ENCODE results near the gene PANK4. TPM values are rescaled to one million over a fixed set of nuclear protein-coding genes. Genes with fewer than 3 reads are reported as not detected.

Gene PANK4
- total RNA-seq, 6 donors from 2014 or later: 20.7 to 123 (median 36.9) TPM

DNA sequence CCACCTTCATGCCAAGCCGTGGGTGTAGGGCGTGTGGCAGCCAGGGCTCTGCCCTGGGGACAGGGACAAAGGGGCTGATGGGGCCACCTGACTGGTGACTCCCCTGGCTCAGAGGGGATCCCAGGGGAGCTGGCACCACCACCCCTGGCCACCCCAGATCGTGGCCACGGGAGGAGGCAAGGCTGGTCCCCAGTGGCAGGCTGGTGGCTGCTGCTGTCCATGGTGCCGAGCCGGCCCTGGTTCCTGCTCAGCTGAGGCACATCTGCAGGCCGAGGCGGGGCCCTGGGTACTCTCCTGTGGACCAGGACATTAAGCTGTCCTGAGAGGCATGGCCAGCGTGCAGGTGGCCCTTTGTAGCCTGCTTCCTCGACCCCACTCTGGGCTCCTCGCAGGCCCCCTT, 43.8 kb downstream of the PANK4 start:
- no peak overlapping the region for H3K4me3 ChIP-seq
- H3K9me3 ChIP-seq: no peaks in the 10 kb centered on the region
- WGBS, 2 donors: 88% methylated on average over 7 of the region's 11 CpGs; no CpG with 5 or more reads in 1 of the 2 donors
- DNase-seq (no peak), ATAC-seq (ENCODE audit: low FRiP score in 2 of 2) (no peak)
- TF ChIP-seq EP300 (IDR thresholded peaks at IDR 0.05) (no peak), POLR2A (IDR thresholded peaks at IDR 0.05) (no peak), POLR2AphosphoS5 (IDR thresholded peaks at IDR 0.05) (no peak)
- TF ChIP-seq, protein P1, sequence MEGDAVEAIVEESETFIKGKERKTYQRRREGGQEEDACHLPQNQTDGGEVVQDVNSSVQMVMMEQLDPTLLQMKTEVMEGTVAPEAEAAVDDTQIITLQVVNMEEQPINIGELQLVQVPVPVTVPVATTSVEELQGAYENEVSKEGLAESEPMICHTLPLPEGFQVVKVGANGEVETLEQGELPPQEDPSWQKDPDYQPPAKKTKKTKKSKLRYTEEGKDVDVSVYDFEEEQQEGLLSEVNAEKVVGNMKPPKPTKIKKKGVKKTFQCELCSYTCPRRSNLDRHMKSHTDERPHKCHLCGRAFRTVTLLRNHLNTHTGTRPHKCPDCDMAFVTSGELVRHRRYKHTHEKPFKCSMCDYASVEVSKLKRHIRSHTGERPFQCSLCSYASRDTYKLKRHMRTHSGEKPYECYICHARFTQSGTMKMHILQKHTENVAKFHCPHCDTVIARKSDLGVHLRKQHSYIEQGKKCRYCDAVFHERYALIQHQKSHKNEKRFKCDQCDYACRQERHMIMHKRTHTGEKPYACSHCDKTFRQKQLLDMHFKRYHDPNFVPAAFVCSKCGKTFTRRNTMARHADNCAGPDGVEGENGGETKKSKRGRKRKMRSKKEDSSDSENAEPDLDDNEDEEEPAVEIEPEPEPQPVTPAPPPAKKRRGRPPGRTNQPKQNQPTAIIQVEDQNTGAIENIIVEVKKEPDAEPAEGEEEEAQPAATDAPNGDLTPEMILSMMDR (IDR thresholded peaks at IDR 0.05): no peak
- no peaks in the 10 kb centered on the region for H3K27me3 ChIP-seq
- H3K36me3 ChIP-seq: no peaks in the 10 kb centered on the region
- H3K27ac ChIP-seq: no peak overlapping the region
- H3K4me1 ChIP-seq: no peaks in the 10 kb centered on the region

DNA sequence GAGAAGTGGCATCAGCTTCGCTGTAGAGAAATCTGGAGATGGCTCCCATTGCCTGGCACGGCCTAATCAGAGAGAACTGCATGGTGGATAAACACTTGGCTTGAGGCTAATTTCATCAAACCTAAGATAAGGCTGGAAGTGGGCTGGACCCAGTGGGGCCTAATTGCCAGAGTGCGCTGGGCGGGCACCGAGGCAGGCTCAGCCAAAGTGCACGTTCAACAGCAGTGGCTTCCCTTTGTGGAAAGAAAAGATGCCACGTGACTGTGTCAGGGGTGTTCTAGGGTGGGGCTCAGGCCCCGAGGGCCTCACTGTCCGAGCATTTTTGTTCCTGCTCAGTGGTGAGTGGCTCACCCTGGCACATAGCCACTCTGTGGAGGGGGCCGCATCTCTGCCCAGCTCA, 44.5 kb downstream of the PANK4 start:
- no peaks in the 10 kb centered on the region for H3K27me3 ChIP-seq
- no peak overlapping the region for H3K4me3 ChIP-seq
- TF ChIP-seq POLR2AphosphoS5 (IDR thresholded peaks at IDR 0.05) (no peak), EP300 (IDR thresholded peaks at IDR 0.05) (no peak), POLR2A (IDR thresholded peaks at IDR 0.05) (no peak)
- TF ChIP-seq, protein P1 (IDR thresholded peaks at IDR 0.05): no peak
- H3K27ac ChIP-seq: no peak overlapping the region
- DNase-seq: no peak
- no peaks in the 10 kb centered on the region for H3K36me3 ChIP-seq
- ATAC-seq (ENCODE audit: low FRiP score in 2 of 2): no peak
- no peaks in the 10 kb centered on the region for H3K4me1 ChIP-seq
- 69 to 70% methylated on average over 9 to 10 of the region's 10 CpGs for WGBS, 2 donors
- no peaks in the 10 kb centered on the region for H3K9me3 ChIP-seq

DNA sequence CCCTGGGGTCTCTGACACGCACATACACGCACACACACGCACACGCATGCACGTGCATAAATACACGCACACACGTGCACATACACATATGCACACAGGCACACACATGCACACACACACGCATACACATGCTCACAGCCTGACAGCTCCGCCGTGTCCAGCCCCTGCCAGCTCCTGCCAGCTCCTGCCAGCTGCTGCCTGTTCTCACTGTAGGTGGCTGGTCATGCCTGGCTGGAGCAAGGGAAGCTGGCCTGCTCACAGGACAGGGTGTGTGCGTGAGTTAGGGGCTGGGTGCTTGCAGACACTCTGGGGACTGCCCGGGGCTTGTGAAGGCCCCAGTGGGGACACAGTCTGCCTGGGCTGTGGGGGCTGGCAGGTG, 45.4 kb downstream of the PANK4 start:
- no peak overlapping the region for H3K27ac ChIP-seq
- H3K27me3 ChIP-seq: no peaks in the 10 kb centered on the region
- no peaks in the 10 kb centered on the region for H3K9me3 ChIP-seq
- no peak overlapping the region for H3K4me3 ChIP-seq
- WGBS, 2 donors: 90 to 94% methylated on average over 10 to 12 of the region's 12 CpGs
- no peak for TF ChIP-seq EP300 (IDR thresholded peaks at IDR 0.05)
- TF ChIP-seq, protein P1 (IDR thresholded peaks at IDR 0.05): no peak
- TF ChIP-seq POLR2AphosphoS5 (IDR thresholded peaks at IDR 0.05): no peak
- TF ChIP-seq POLR2A (IDR thresholded peaks at IDR 0.05): no peak
- no peaks in the 10 kb centered on the region for H3K36me3 ChIP-seq
- no peak for ATAC-seq (ENCODE audit: low FRiP score in 2 of 2)
- no peak for DNase-seq
- no peaks in the 10 kb centered on the region for H3K4me1 ChIP-seq

DNA sequence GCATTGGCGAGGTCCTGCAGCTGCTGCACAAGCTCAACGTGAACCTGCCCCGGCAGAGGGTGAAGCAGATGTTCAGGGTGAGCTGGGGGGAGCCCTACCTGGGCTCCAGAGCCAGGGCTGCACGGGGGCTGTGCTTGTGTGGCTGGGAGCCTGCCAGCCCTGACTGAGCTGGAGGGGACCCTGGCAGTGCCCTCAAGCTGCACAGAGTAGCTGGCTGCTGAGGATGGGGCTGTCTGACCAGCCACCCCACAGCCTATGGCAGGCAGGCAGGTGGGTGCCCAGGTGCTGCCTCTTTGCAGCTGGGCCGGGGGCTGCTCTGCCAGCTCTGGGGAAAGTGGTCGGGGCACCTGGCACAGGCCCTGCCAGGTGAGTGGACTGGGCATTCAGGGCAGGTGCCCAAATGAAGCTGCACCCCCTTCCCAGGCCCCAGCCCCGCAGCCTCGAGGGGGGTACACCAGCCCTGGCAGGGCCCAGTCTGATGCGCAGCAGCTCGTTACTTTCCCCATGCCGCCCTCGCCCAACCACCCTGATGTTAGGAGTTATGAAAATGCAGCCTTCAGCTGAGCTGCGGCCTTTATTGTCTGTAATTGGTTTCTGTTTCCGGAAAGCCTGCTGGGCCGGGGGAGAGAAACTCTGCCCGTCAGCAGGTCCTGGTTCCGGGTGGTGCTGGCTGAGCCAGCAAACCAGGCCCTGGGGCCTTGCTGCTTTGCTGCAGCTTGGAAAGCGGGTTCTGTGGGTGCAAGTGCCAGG, 46.0 kb downstream of the PANK4 start:
- Histone ChIP-seq H3K4me1 (no peaks in the 10 kb centered on the region), H3K27ac (no peak overlapping the region), H3K27me3 (no peaks in the 10 kb centered on the region), H3K36me3 (no peaks in the 10 kb centered on the region), H3K9me3 (no peaks in the 10 kb centered on the region), H3K4me3 (no peak overlapping the region)
- ATAC-seq (ENCODE audit: low FRiP score in 2 of 2) (no peak), DNase-seq (no peak)
- 60 to 86% methylated on average over 1 to 17 of the region's 18 CpGs for WGBS, 2 donors
- TF ChIP-seq, protein P1 (IDR thresholded peaks at IDR 0.05): no peak
- no peak for TF ChIP-seq EP300 (IDR thresholded peaks at IDR 0.05)
- no peak for TF ChIP-seq POLR2AphosphoS5 (IDR thresholded peaks at IDR 0.05)
- no peak for TF ChIP-seq POLR2A (IDR thresholded peaks at IDR 0.05)

DNA sequence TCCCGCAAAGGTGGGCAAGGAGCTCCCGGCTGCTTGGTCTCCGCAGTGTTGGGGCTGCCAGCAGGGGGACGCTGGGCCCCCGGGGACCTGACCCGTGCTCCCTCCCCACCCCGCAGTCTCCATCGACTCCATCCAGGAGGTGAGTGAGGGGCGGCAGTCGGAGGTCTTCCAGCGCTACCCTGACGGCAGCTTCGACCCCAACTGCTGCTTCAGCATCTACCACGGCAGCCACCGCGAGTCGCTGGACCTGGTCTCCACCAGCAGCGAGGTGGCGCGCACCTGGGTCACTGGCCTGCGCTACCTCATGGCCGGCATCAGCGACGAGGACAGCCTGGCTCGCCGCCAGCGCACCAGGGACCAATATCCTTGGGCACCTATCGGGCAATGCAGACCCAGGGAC, 46.8 kb downstream of the PANK4 start:
- TF ChIP-seq POLR2AphosphoS5 (IDR thresholded peaks at IDR 0.05) (no peak), EP300 (IDR thresholded peaks at IDR 0.05) (no peak), POLR2A (IDR thresholded peaks at IDR 0.05) (no peak)
- TF ChIP-seq, protein P1 (IDR thresholded peaks at IDR 0.05): no peak
- H3K9me3 ChIP-seq: no peaks in the 10 kb centered on the region
- H3K4me1 ChIP-seq: no peaks in the 10 kb centered on the region
- ATAC-seq (ENCODE audit: low FRiP score in 2 of 2): no peak
- no peaks in the 10 kb centered on the region for H3K27me3 ChIP-seq
- H3K36me3 ChIP-seq: no peaks in the 10 kb centered on the region
- no peak overlapping the region for H3K27ac ChIP-seq
- 91% methylated on average over 28 of the region's 28 CpGs; no CpG with 5 or more reads in 1 of the 2 donors for WGBS, 2 donors
- DNase-seq: no peak
- H3K4me3 ChIP-seq: no peak overlapping the region
